ENCODE data around the gene FGF9.

Gene FGF9

DNA sequence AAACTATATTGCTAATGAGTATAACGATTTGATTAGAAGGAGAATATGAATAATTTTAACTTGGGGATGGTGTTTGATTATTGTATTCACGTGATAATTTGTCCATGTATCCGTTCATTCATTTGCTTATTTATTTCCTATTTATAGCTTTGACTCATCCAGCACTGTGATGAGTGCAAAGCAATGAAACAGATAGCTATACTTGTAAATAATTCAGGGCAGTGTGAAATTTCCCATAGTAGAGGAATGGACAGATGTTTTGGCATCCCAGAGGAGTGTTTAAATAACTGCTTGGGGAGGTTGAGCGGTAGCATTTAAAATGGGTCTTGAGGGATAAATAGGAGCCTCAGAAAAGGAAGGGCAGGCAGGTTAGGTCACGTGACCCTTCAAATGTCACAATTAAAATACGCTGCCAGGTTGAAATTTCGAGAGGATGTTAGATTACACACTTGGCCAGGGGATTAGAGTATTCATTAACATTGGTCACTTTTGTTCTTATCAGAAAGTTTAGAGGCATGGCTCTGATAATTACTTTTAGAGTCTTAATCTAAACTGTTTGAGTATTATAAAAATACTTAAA lies 14.7 kb downstream of the FGF9 start:
- Histone ChIP-seq H3K27me3 (0 out of 2 replicates have a peak, but pooled peaks cover 7% of the 10 kb centered on the region), H3K4me3 (ENCODE audit: low read depth, low read length) (no peak overlapping the region), H3K9me3 (no peaks in the 10 kb centered on the region), H3K36me3 (no peaks in the 10 kb centered on the region), H3K4me1 (no peaks in the 10 kb centered on the region)
- TF ChIP-seq, protein P1, sequence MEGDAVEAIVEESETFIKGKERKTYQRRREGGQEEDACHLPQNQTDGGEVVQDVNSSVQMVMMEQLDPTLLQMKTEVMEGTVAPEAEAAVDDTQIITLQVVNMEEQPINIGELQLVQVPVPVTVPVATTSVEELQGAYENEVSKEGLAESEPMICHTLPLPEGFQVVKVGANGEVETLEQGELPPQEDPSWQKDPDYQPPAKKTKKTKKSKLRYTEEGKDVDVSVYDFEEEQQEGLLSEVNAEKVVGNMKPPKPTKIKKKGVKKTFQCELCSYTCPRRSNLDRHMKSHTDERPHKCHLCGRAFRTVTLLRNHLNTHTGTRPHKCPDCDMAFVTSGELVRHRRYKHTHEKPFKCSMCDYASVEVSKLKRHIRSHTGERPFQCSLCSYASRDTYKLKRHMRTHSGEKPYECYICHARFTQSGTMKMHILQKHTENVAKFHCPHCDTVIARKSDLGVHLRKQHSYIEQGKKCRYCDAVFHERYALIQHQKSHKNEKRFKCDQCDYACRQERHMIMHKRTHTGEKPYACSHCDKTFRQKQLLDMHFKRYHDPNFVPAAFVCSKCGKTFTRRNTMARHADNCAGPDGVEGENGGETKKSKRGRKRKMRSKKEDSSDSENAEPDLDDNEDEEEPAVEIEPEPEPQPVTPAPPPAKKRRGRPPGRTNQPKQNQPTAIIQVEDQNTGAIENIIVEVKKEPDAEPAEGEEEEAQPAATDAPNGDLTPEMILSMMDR (IDR thresholded peaks at IDR 0.05; ENCODE audit: low read depth, low read length), result no peak
- no peak for DNase-seq

DNA sequence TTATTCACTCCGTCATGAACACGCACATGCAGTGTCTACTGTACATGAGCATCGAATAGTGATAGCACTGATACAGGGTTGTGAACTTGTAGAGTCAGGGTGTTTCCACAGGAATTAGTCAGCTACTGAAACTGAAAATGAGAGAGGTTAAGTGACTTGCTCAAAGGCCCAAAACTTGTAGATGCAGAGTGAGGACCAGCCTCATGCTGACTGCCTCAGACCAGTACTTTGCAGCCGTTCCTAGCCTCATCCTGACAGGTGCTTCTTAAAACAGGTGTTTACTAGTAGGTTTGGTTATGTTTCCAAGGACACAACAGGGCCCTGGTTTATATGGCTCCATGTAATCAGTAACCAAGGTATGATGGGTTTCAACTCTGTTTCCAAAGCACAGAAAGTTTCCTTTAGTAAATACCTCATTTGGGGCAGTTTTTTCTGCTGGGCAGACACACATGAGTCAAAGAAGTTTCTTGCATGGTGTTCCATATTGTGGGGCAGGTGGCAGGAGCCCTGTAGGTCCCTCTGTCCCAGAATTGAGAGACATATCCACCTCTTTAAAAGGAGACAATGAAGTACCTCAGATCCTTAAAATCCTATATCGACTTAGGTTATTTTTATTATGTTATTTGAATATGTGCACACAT lies 16.0 kb downstream of the FGF9 start:
- no peak for DNase-seq
- no peaks in the 10 kb centered on the region for H3K36me3 ChIP-seq
- no peaks in the 10 kb centered on the region for H3K9me3 ChIP-seq
- H3K27me3 ChIP-seq, result peaks cover 7% of the 10 kb centered on the region; the same call in 1 of the 2 replicates
- TF ChIP-seq, protein P1 (IDR thresholded peaks at IDR 0.05; ENCODE audit: low read depth, low read length), result no peak
- H3K4me1 ChIP-seq, result no peaks in the 10 kb centered on the region
- H3K4me3 ChIP-seq (ENCODE audit: low read depth, low read length), result no peak overlapping the region

DNA sequence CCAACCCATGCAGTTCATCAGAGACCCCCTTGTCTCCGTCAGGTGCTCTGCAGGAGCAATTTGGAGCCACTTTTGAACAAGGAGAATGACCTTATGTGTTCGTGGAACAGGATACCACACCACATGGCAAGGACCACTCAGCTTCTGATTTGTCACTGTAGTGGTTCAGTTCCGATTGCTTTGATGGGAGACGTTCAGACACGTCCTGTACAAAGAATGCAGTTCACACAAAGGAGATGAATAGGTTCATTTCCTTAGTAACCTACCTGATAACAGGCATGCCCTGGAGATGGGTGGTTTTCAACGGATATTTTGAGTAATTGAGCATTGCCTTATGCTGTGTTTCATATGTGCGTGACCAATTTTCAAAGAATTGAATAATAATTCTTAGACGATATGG lies 17.2 kb downstream of the FGF9 start:
- Histone ChIP-seq H3K4me3 (ENCODE audit: low read depth, low read length) (no peak overlapping the region), H3K4me1 (no peaks in the 10 kb centered on the region), H3K9me3 (no peaks in the 10 kb centered on the region), H3K27me3 (peaks cover 6% of the 10 kb centered on the region; the same call in 1 of the 2 replicates), H3K36me3 (no peaks in the 10 kb centered on the region)
- TF ChIP-seq, protein P1 (IDR thresholded peaks at IDR 0.05; ENCODE audit: low read depth, low read length), result no peak
- no peak for DNase-seq

- DNase-seq, result no peak
- TF ChIP-seq, protein P1 (IDR thresholded peaks at IDR 0.05; ENCODE audit: low read depth, low read length), result no peak
- Histone ChIP-seq H3K36me3 (no peaks in the 10 kb centered on the region), H3K4me3 (ENCODE audit: low read depth, low read length) (no peak overlapping the region), H3K27me3 (no peaks in the 10 kb centered on the region; the same call in 1 of the 2 replicates), H3K9me3 (no peaks in the 10 kb centered on the region), H3K4me1 (no peaks in the 10 kb centered on the region)
Observed at GRCh38 chr13:21689097-21689496, 18.2 kb downstream of the FGF9 start.

- no peak overlapping the region for H3K4me3 ChIP-seq (ENCODE audit: low read depth, low read length)
- no peak for DNase-seq
- H3K36me3 ChIP-seq, result no peaks in the 10 kb centered on the region
- no peaks in the 10 kb centered on the region for H3K4me1 ChIP-seq
- no peaks in the 10 kb centered on the region; the same call in none of the 2 replicates for H3K27me3 ChIP-seq
- TF ChIP-seq, protein P1 (IDR thresholded peaks at IDR 0.05; ENCODE audit: low read depth, low read length), result no peak
- H3K9me3 ChIP-seq, result no peaks in the 10 kb centered on the region
Observed at GRCh38 chr13:21690955-21691354, 20.1 kb downstream of the FGF9 start.

- no peaks in the 10 kb centered on the region; the same call in none of the 2 replicates for H3K27me3 ChIP-seq
- no peaks in the 10 kb centered on the region for H3K36me3 ChIP-seq
- H3K4me3 ChIP-seq (ENCODE audit: low read depth, low read length), result no peak overlapping the region
- no peak for DNase-seq
- no peaks in the 10 kb centered on the region for H3K9me3 ChIP-seq
- no peaks in the 10 kb centered on the region for H3K4me1 ChIP-seq
- TF ChIP-seq, protein P1 (IDR thresholded peaks at IDR 0.05; ENCODE audit: low read depth, low read length), result no peak
Observed at GRCh38 chr13:21691500-21691899, 20.6 kb downstream of the FGF9 start.
